Gastrocnemius medialis (tissue), 4 donors: ENCODE measurements around the gene AHRR. TPM values are rescaled to one million over a fixed set of nuclear protein-coding genes. Genes with fewer than 3 reads are reported as not detected.

ENCODE experiments used
- ATAC-seq, 2 donors: fragments of 150-250 bp; one replicate each; pipeline ENCODE4 v1.9.1; 2016
- DNase-seq, 2 donors: peaks; one replicate each; pipeline ENCODE4 v3.0.0-alpha.2; 2019
- H3K27ac ChIP-seq, 4 donors: fragments of 200-600 bp; sonication (generic); 1 replicate in 1 of 4; 2 replicates in 3 of 4; pipeline ENCODE4 v1.5.1; 2016 to 2018; ENCODE audit warnings: mild to moderate bottlenecking in 2 of 4, moderate library complexity in 1 of 4
- H3K27me3 ChIP-seq, 3 donors: fragments of 200-600 bp; sonication (generic) in 2 of 3; 1 replicate in 1 of 3; 2 replicates in 2 of 3; pipeline versions ENCODE4 v1.5.1 to v1.6.0; 2016 to 2019; ENCODE audit warnings: mild to moderate bottlenecking in 1 of 3, moderate library complexity in 1 of 3
- H3K36me3 ChIP-seq, 2 donors: fragments of 200-600 bp; sonication (generic) in 1 of 2; one replicate each; pipeline ENCODE4 v1.5.1; 2017 to 2018
- H3K4me1 ChIP-seq, 2 donors: fragments of 200-600 bp; sonication (generic) in 1 of 2; one replicate each; pipeline ENCODE4 v1.5.1; 2016 to 2017; ENCODE audit warnings: mild to moderate bottlenecking in 2 of 2
- H3K4me3 ChIP-seq, 4 donors: fragments of 200-600 bp; sonication (generic) in 3 of 4; 1 replicate in 1 of 4; 2 replicates in 3 of 4; pipeline ENCODE4 v1.5.1; 2016 to 2019; ENCODE audit warnings: mild to moderate bottlenecking in 2 of 4
- H3K9me3 ChIP-seq, 3 donors: fragments of 200-600 bp; sonication (generic) in 2 of 3; 1 replicate in 1 of 3; 2 replicates in 2 of 3; pipeline ENCODE4 v1.5.1; 2016 to 2019
- CTCF ChIP-seq, 5 experiments: fragments of 450-650 bp in 3 of 5; fragments of 200-600 bp in 2 of 5; sonication (generic) in 2 of 5; IDR thresholded peaks in 4 of 5; conservative IDR thresholded peaks in 1 of 5; 1 replicate in 4 of 5; 2 replicates in 1 of 5; pipeline ENCODE4 v1.5.1; 2016 to 2019; ENCODE audit warnings: antibody characterized with exemption in 5 of 5, mild to moderate bottlenecking in 3 of 5, moderate library complexity in 3 of 5
- POLR2A ChIP-seq, 2 donors: fragments of 450-650 bp; IDR thresholded peaks; one replicate each; pipeline ENCODE4 v1.6.1; 2017; ENCODE audit warnings: antibody characterized with exemption in 2 of 2, mild to moderate bottlenecking in 2 of 2, moderate library complexity in 2 of 2
- in situ Hi-C, 4 donors: fragments of 200-750 bp; cut with MboI; loops; one replicate each; pipeline versions ENCODE4 v1.15.0 to v1.8.0; 2017; ENCODE audit warnings: low sequenced_read_pairs in 4 of 4
- intact Hi-C: fragments of 100-400 bp; cut with DNase I; formaldehyde crosslinking; loops from one replicate; pipeline ENCODE4 v1.15.1; 2023; ENCODE audit warnings: low total_unique reads
- total RNA-seq, 4 donors: library from RNA; depleted of rRNA; stranded (reverse); fragments of >200 nt; gene quantifications; one replicate each; pipeline versions ENCODE4 v1.1.0 to v1.2.3, GENCODE V29; 2016

Gene AHRR
- total RNA-seq, 4 donors from 2014 or later, result 0.05 to 1.3 (median 0.18) TPM; not detected in 1

- ATAC-seq (no peak), DNase-seq (no peak)
- Histone ChIP-seq H3K27me3 (peaks cover 10 to 30% (median 14%) of the 10 kb centered on the region in 3 donors), H3K9me3 (no peaks in the 10 kb centered on the region), H3K4me1 (no peaks in the 10 kb centered on the region), H3K4me3 (no peak overlapping the region), H3K27ac (no peak overlapping the region), H3K36me3 (no peaks in the 10 kb centered on the region)
- no peak for TF ChIP-seq POLR2A (IDR thresholded peaks at IDR 0.05)
- intact Hi-C loops, result no loop called here
- in situ Hi-C loops, result no loop called here
Observed at GRCh38 chr5:374631-375335, 53.3 kb downstream of the AHRR start.

GRCh38 chr5:375336-375920 is 53.9 kb downstream of the AHRR start:
- intact Hi-C loops, result no loop called here
- ATAC-seq, result no peak
- Histone ChIP-seq H3K9me3 (no peaks in the 10 kb centered on the region), H3K27me3 (peaks cover 10 to 30% (median 14%) of the 10 kb centered on the region in 3 donors), H3K4me1 (no peaks in the 10 kb centered on the region), H3K27ac (no peak overlapping the region), H3K36me3 (no peaks in the 10 kb centered on the region), H3K4me3 (no peak overlapping the region)
- DNase-seq, result no peak
- in situ Hi-C loops, result no loop called here
- no peak for TF ChIP-seq POLR2A (IDR thresholded peaks at IDR 0.05)
- TF ChIP-seq CTCF (IDR thresholded peaks at IDR 0.05 in 4 of 5, conservative IDR thresholded peaks at IDR 0.05 in 1 of 5), result no peak

GRCh38 chr5:375921-376798 is 54.6 kb downstream of the AHRR start:
- no peak for TF ChIP-seq CTCF (IDR thresholded peaks at IDR 0.05 in 4 of 5, conservative IDR thresholded peaks at IDR 0.05 in 1 of 5)
- no peak for TF ChIP-seq POLR2A (IDR thresholded peaks at IDR 0.05)
- Histone ChIP-seq H3K27me3 (peaks cover 10 to 30% (median 14%) of the 10 kb centered on the region in 3 donors), H3K4me3 (no peak overlapping the region), H3K36me3 (no peaks in the 10 kb centered on the region), H3K4me1 (no peaks in the 10 kb centered on the region), H3K27ac (no peak overlapping the region), H3K9me3 (no peaks in the 10 kb centered on the region)
- intact Hi-C loops, result no loop called here
- in situ Hi-C loops, result no loop called here
- DNase-seq (no peak), ATAC-seq (no peak)

- Histone ChIP-seq H3K4me3 (no peak overlapping the region), H3K36me3 (no peaks in the 10 kb centered on the region), H3K27ac (no peak overlapping the region), H3K9me3 (no peaks in the 10 kb centered on the region), H3K4me1 (no peaks in the 10 kb centered on the region), H3K27me3 (peaks cover 10 to 30% (median 14%) of the 10 kb centered on the region in 3 donors)
- DNase-seq (no peak), ATAC-seq (no peak)
- intact Hi-C loops, result no loop called here
- in situ Hi-C loops, result no loop called here
- no peak for TF ChIP-seq CTCF (IDR thresholded peaks at IDR 0.05 in 4 of 5, conservative IDR thresholded peaks at IDR 0.05 in 1 of 5)
- TF ChIP-seq POLR2A (IDR thresholded peaks at IDR 0.05), result no peak
Observed at GRCh38 chr5:376799-377325, 55.3 kb downstream of the AHRR start.
